Endothelial cell of umbilical vein (primary cell): Measurements from ENCODE around the gene ADAT1. TPM values are rescaled to one million over a fixed set of nuclear protein-coding genes. Genes with fewer than 3 reads are reported as not detected.

Experiments
- BruUV-seq: library from RNA; stranded (reverse); fragments of 400-500 nt; replicated peaks from 2 replicates; lab custom pipeline; 2021; lab: Mats Ljungman, UMichigan
- CTCF ChIA-PET: fragments of 300-600, 350-600 bp; sonication (Branson Sonifier 250); formaldehyde crosslinking; loops from one replicate; lab custom pipeline; 2021; ENCODE audit warnings: antibody characterized with exemption, inconsistent platforms; lab: Charles Lee
- POLR2A ChIA-PET: fragments of 300-600, 350-600 bp; sonication (Branson Sonifier 250); formaldehyde crosslinking; loops from one replicate; lab custom pipeline; 2021; ENCODE audit warnings: antibody characterized with exemption, inconsistent platforms; lab: Charles Lee
- DNase-seq: peaks from one replicate; pipeline ENCODE4 v3.0.0-alpha.2; 2011; ENCODE audit warnings: low read depth, low spot score
- FAIRE-seq: peaks from 2 replicates; lab custom pipeline; 2011; peaks lifted over from hg19 to GRCh38; lab: Jason Lieb, UNC
- H2AFZ ChIP-seq: 2 replicates; pipeline ENCODE4 v1.6.0; 2012; ENCODE audit warnings: low read depth, low read length, control low read depth, inconsistent platforms
- H3K27ac ChIP-seq: 2 replicates; pipeline ENCODE4 v1.5.1; 2011; ENCODE audit warnings: low read depth, mild to moderate bottlenecking, control low read depth, low read length, moderate library complexity; ENCODE audit not compliant: insufficient read depth
- H3K27me3 ChIP-seq, 2 experiments: 2 replicates each; pipeline versions ENCODE4 v1.6.0 to v1.6.1; 2011; ENCODE audit warnings: low read length in 2 of 2, mixed read lengths in 1 of 2; ENCODE audit not compliant: control insufficient read depth in 2 of 2, insufficient read depth in 2 of 2
- H3K36me3 ChIP-seq, 2 experiments: 2 replicates in 1 of 2; 3 replicates in 1 of 2; pipeline ENCODE4 v1.5.1; 2011; ENCODE audit warnings: low read length in 2 of 2, mild to moderate bottlenecking in 1 of 2, moderate library complexity in 1 of 2; ENCODE audit not compliant: control insufficient read depth in 2 of 2, insufficient read depth in 2 of 2; ENCODE audit errors: extremely low read depth in 1 of 2
- H3K4me1 ChIP-seq: 3 replicates; pipeline ENCODE4 v1.5.1; 2011; ENCODE audit warnings: mild to moderate bottlenecking, low read length; ENCODE audit not compliant: control insufficient read depth, insufficient read depth; ENCODE audit errors: extremely low read depth
- H3K4me2 ChIP-seq: 2 replicates; pipeline ENCODE4 v1.6.1; 2011; ENCODE audit warnings: low read length, control low read depth, mixed read lengths; ENCODE audit not compliant: insufficient read depth
- H3K4me3 ChIP-seq, 3 experiments: fragments of 200-600 bp in 1 of 3; sonication (generic), shearing (Covaris generic) in 1 of 3; replicated peaks in 1 of 3; 2 replicates each; pipeline ENCODE4 v1.5.1; 2011 to 2016; ENCODE audit warnings: control low read depth in 3 of 3, low read length in 3 of 3, mild to moderate bottlenecking in 2 of 3, inconsistent platforms in 1 of 3, low read depth in 1 of 3, moderate library complexity in 1 of 3; ENCODE audit not compliant: insufficient read depth in 1 of 3
- H3K79me2 ChIP-seq: 2 replicates; pipeline ENCODE4 v1.6.0; 2012; ENCODE audit warnings: low read length, inconsistent platforms; ENCODE audit not compliant: control insufficient read depth, insufficient read depth
- H3K9ac ChIP-seq: replicated peaks from 2 replicates; pipeline ENCODE3; 2011; ENCODE audit warnings: low read length, control low read depth; ENCODE audit not compliant: insufficient read depth; ENCODE audit errors: extremely low read depth
- H3K9me1 ChIP-seq: replicated peaks from 3 replicates; pipeline ENCODE4 v1.6.0; 2011; ENCODE audit warnings: mild to moderate bottlenecking, low read length; ENCODE audit not compliant: control insufficient read depth, insufficient read depth; ENCODE audit errors: extremely low read depth
- H3K9me3 ChIP-seq: replicated peaks from 2 replicates; pipeline ENCODE4 v1.5.1; 2012; ENCODE audit warnings: low read length, inconsistent platforms; ENCODE audit not compliant: control insufficient read depth, insufficient read depth
- H4K20me1 ChIP-seq: replicated peaks from 2 replicates; pipeline ENCODE3; 2011; ENCODE audit warnings: mild to moderate bottlenecking, low read length; ENCODE audit not compliant: control insufficient read depth, insufficient read depth; ENCODE audit errors: extremely low read depth
- EZH2 ChIP-seq: IDR thresholded peaks from 2 replicates; pipeline ENCODE4 v1.6.1; 2012; ENCODE audit warnings: borderline replicate concordance, low read depth, mild to moderate bottlenecking, moderate library complexity, low read length, inconsistent platforms; ENCODE audit not compliant: severe bottlenecking
- FOS ChIP-seq: IDR thresholded peaks from 2 replicates; pipeline ENCODE4 v1.6.1; 2011; ENCODE audit warnings: mild to moderate bottlenecking, low read length, moderate library complexity, borderline replicate concordance; ENCODE audit not compliant: insufficient read depth
- GATA2 ChIP-seq: IDR thresholded peaks from 2 replicates; pipeline ENCODE4 v1.7.0; 2011; ENCODE audit warnings: low read depth, mild to moderate bottlenecking, moderate library complexity, mixed read lengths, low read length; ENCODE audit not compliant: insufficient read length, insufficient read depth
- JUN ChIP-seq: IDR thresholded peaks from 2 replicates; pipeline ENCODE4 v1.6.1; 2011; ENCODE audit warnings: borderline replicate concordance, low read depth; ENCODE audit not compliant: insufficient read length, insufficient read depth
- MYC ChIP-seq: IDR thresholded peaks from one replicate; pipeline ENCODE4 v1.6.1; 2011; ENCODE audit warnings: mild to moderate bottlenecking, low read depth, low read length
- POLR2A ChIP-seq: IDR thresholded peaks from 2 replicates; pipeline ENCODE4 v1.6.1; 2012; ENCODE audit warnings: low read depth, mild to moderate bottlenecking, control low read depth, low read length
- POLR2AphosphoS5 ChIP-seq: IDR thresholded peaks from 2 replicates; pipeline ENCODE4 v1.6.1; 2012; ENCODE audit warnings: low read depth, mild to moderate bottlenecking, control low read depth, low read length, moderate library complexity; ENCODE audit not compliant: insufficient read depth
- dilution Hi-C: fragments of 300-500 bp; cut with MboI; formaldehyde crosslinking; loops from one replicate; pipeline ENCODE4 v1.15.0; 2019; ENCODE audit warnings: low sequenced_read_pairs; ENCODE audit not compliant: extremely low pct_ligation_motif_present
- intact Hi-C: fragments of 100-400 bp; cut with micrococcal nuclease; formaldehyde crosslinking; loops from one replicate; pipeline ENCODE4 v1.10.0; 2022
- polyA plus RNA-seq, 4 experiments: library from polyadenylated mRNA; depleted of rRNA in 3 of 4; stranded (reverse) in 3 of 4; unstranded in 1 of 4; fragments of >200 nt; gene quantifications; 2 replicates each; pipeline versions ENCODE4 v1.2.1 to v1.2.3, GENCODE V29; 2011 to 2012; ENCODE audit warnings: missing spikeins in 1 of 4
- total RNA-seq: library from RNA; stranded (reverse); gene quantifications from 2 replicates; pipeline ENCODE4 v1.2.3, GENCODE V29; 2021
- TF ChIP-seq, protein P1 (sequence below): IDR thresholded peaks from 2 replicates; pipeline ENCODE4 v1.6.1; 2011; ENCODE audit not compliant: insufficient read depth, insufficient read length
- TF ChIP-seq, protein P2 (sequence below), 2 donors: IDR thresholded peaks; 1 replicate in 1 of 2; 2 replicates in 1 of 2; pipeline ENCODE4 v1.5.1; 2011; ENCODE audit warnings: low read length in 2 of 2, mild to moderate bottlenecking in 2 of 2, moderate library complexity in 2 of 2, control low read depth in 1 of 2, inconsistent platforms in 1 of 2, low read depth in 1 of 2; ENCODE audit not compliant: insufficient read depth in 1 of 2; ENCODE audit errors: extremely low read depth in 1 of 2

ADAT1 gene
- total and polyA plus RNA-seq, 2 donors (not counting 3 experiments of a cell fraction or from before 2014, with no cell fraction given), result 27.2 to 56.6 TPM

DNA sequence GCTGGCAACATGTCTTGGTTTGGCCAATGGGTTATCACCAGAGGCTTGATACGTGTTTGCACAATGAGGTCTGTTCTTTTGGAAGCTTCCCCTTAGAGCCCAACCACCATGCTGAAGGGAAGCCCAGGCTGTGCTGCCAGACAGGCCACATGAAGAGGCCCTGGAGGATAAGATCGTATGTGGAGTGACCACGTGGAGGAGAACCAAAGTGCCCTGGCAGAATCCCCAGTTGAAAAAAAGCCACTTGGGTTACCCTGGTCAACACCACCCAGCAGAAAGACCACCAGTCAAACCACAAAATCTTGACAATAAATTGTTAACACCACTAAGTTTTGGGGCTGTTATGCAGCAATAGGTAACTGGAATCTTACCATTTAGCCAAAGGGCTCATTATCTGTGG, 7.0 kb upstream of the ADAT1 start:
- DNase-seq, result no peak
- POLR2A ChIA-PET, result no interaction called here
- Histone ChIP-seq H2AFZ (no peak overlapping the region), H3K4me2 (no peak overlapping the region), H3K9ac (no peak overlapping the region), H3K9me3 (no peaks in the 10 kb centered on the region), H3K79me2 (no peaks in the 10 kb centered on the region), H3K4me1 (peaks cover 23% of the 10 kb centered on the region), H4K20me1 (no peaks in the 10 kb centered on the region), H3K9me1 (no peaks in the 10 kb centered on the region), H3K27me3 (no peaks in the 10 kb centered on the region), H3K4me3 (no peak overlapping the region), H3K27ac (no peak overlapping the region), H3K36me3 (peaks cover 35 to 40% of the 10 kb centered on the region in 2 experiments)
- dilution Hi-C loops (no loop called here), intact Hi-C loops (no loop called here)
- no peak for FAIRE-seq
- no TSS peak for BruUV-seq
- CTCF ChIA-PET, result no interaction called here
- TF ChIP-seq POLR2AphosphoS5 (no peak), GATA2 (no peak), MYC (no peak), FOS (no peak), JUN (no peak), EZH2 (no peak), POLR2A (no peak)
- TF ChIP-seq, protein P1, sequence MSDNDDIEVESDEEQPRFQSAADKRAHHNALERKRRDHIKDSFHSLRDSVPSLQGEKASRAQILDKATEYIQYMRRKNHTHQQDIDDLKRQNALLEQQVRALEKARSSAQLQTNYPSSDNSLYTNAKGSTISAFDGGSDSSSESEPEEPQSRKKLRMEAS, result no peak
- TF ChIP-seq, protein P2, sequence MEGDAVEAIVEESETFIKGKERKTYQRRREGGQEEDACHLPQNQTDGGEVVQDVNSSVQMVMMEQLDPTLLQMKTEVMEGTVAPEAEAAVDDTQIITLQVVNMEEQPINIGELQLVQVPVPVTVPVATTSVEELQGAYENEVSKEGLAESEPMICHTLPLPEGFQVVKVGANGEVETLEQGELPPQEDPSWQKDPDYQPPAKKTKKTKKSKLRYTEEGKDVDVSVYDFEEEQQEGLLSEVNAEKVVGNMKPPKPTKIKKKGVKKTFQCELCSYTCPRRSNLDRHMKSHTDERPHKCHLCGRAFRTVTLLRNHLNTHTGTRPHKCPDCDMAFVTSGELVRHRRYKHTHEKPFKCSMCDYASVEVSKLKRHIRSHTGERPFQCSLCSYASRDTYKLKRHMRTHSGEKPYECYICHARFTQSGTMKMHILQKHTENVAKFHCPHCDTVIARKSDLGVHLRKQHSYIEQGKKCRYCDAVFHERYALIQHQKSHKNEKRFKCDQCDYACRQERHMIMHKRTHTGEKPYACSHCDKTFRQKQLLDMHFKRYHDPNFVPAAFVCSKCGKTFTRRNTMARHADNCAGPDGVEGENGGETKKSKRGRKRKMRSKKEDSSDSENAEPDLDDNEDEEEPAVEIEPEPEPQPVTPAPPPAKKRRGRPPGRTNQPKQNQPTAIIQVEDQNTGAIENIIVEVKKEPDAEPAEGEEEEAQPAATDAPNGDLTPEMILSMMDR (IDR thresholded peaks at IDR 0.05; ENCODE audit: extremely low read depth in 1 of 2, insufficient read depth in 1 of 2, low read depth in 1 of 2, low read length in 2 of 2), result no peak
